GM13976 (cell line): Measurements from ENCODE around the gene DYNC2H1.

Experiments used
- DNase-seq: peaks from one replicate; pipeline ENCODE4 v3.0.0; 2012; ENCODE audit warnings: low spot score
- in situ Hi-C: fragments of 300-500 bp; cut with MboI; formaldehyde crosslinking; loops from one replicate; pipeline ENCODE4 v1.12.0; 2022; ENCODE audit warnings: low sequenced_read_pairs, mixed read lengths, inconsistent platforms; ENCODE audit not compliant: unreplicated experiment
- TF ChIP-seq, protein P1 (sequence below): IDR thresholded peaks from 2 replicates; pipeline ENCODE4 v1.5.1; 2012; ENCODE audit warnings: borderline replicate concordance, mild to moderate bottlenecking; ENCODE audit not compliant: insufficient read depth; ENCODE audit errors: extremely low read depth, missing control alignments, control extremely low read depth

The DYNC2H1 gene

DNA sequence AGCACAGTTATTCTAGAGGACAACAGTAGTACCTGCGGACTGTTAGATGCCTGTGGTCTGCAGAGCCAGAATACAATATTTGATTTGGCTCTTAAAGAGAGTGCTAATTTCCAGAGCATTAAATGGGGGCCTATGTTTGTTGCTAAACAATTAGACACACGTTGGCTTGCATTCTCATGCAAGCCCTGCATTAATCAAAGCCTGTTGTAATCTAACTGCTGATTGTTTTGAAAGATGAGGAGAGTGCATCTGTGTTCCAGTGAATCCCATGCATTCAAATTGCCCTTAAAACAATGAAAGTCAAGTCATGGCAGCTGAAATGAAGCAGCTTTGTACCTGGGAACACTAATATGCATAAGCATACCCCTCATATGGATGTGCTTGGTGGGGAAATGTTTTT lies 419.4 kb downstream of the DYNC2H1 start:
- DNase-seq: no peak
- TF ChIP-seq, protein P1, sequence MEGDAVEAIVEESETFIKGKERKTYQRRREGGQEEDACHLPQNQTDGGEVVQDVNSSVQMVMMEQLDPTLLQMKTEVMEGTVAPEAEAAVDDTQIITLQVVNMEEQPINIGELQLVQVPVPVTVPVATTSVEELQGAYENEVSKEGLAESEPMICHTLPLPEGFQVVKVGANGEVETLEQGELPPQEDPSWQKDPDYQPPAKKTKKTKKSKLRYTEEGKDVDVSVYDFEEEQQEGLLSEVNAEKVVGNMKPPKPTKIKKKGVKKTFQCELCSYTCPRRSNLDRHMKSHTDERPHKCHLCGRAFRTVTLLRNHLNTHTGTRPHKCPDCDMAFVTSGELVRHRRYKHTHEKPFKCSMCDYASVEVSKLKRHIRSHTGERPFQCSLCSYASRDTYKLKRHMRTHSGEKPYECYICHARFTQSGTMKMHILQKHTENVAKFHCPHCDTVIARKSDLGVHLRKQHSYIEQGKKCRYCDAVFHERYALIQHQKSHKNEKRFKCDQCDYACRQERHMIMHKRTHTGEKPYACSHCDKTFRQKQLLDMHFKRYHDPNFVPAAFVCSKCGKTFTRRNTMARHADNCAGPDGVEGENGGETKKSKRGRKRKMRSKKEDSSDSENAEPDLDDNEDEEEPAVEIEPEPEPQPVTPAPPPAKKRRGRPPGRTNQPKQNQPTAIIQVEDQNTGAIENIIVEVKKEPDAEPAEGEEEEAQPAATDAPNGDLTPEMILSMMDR: no peak
- in situ Hi-C loops: no loop called here

DNA sequence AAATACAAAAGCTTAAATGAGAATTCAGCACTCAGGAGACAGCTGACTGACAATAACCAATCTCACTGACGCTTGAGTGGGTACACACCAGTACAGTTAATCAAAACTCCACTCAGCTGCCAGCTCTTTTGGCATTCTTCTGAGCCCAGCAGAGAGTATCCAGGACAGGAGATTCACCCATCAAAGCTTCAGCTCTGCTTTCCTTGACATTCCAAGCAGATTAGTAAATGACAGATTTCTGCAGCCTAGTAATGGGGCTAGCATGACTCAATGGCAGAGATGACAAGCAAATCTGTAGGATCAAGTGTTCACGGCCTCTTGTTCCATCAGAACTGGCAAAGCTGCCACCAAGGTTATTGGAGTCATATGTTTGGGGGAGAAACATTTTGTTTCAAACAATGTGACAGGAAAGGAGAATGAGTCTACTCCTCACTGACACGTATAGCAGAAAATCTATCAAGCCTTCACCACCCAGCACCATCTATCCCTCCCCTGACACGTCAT lies 420.0 kb downstream of the DYNC2H1 start:
- TF ChIP-seq, protein P1: no peak
- no peak for DNase-seq

More for the DNA sequence above, 420.0 kb downstream of the DYNC2H1 start:
- in situ Hi-C loops: no loop called here
